ENCODE measurements around the gene UNC119B.
A peak's percentile ranks its signal among the peaks of the same experiment; 100 is the strongest.

Gene UNC119B

GRCh38 chr12:120712610-120713009 lies 2.4 kb downstream of the UNC119B start:
- Histone ChIP-seq H3F3A (ENCODE audit: insufficient read depth, low read length) (no peaks in the 10 kb centered on the region), H3K9me3 (replicated peaks; ENCODE audit: insufficient read depth, low read length) (no peaks in the 10 kb centered on the region), H3K4me3 (ENCODE audit: low read length) (no peak overlapping the region), H3K27me3 (replicated peaks; ENCODE audit: insufficient read depth, low read length) (no peaks in the 10 kb centered on the region), H3K4me1 (ENCODE audit: low read length) (peaks cover 5% of the 10 kb centered on the region; the same call in 1 of the 2 replicates), H3K9ac (ENCODE audit: low read length) (no peak overlapping the region), H3K36me3 (replicated peaks; ENCODE audit: insufficient read depth, low read length) (no peaks in the 10 kb centered on the region), H2AFZ (ENCODE audit: low read length) (no peak overlapping the region), H4K20me1 (ENCODE audit: insufficient read depth, low read length) (no peaks in the 10 kb centered on the region), H3K9me2 (replicated peaks; ENCODE audit: insufficient read depth, low read length) (no peaks in the 10 kb centered on the region), H3K4me2 (ENCODE audit: low read depth, low read length) (no peak overlapping the region), H3K27ac (ENCODE audit: low read length) (no peak overlapping the region), H3K79me2 (ENCODE audit: low read length) (peaks cover 11% of the 10 kb centered on the region)
- DNase-seq, result no peak
- TF ChIP-seq EZH2 (optimal IDR thresholded peaks at IDR 0.05; ENCODE audit: low read depth, low read length) (no peak), EZH2phosphoT487 (IDR thresholded peaks at IDR 0.05; ENCODE audit: low read length) (no peak), CTCF (IDR thresholded peaks at IDR 0.05; ENCODE audit: low read length) (no peak)

- H3K9ac ChIP-seq (ENCODE audit: low read length), result no peak overlapping the region
- no peak overlapping the region for H3K27ac ChIP-seq (ENCODE audit: low read length)
- H3K4me2 ChIP-seq (ENCODE audit: low read depth, low read length), result no peak overlapping the region
- no peaks in the 10 kb centered on the region for H3F3A ChIP-seq (ENCODE audit: insufficient read depth, low read length)
- H3K9me2 ChIP-seq (replicated peaks; ENCODE audit: insufficient read depth, low read length), result no peaks in the 10 kb centered on the region
- H3K9me3 ChIP-seq (replicated peaks; ENCODE audit: insufficient read depth, low read length), result no peaks in the 10 kb centered on the region
- DNase-seq, result peak; percentile 69
- H2AFZ ChIP-seq (ENCODE audit: low read length), result no peak overlapping the region
- H3K27me3 ChIP-seq (replicated peaks; ENCODE audit: insufficient read depth, low read length), result no peaks in the 10 kb centered on the region
- H4K20me1 ChIP-seq (ENCODE audit: insufficient read depth, low read length), result no peaks in the 10 kb centered on the region
- TF ChIP-seq EZH2phosphoT487 (IDR thresholded peaks at IDR 0.05; ENCODE audit: low read length) (no peak), EZH2 (optimal IDR thresholded peaks at IDR 0.05; ENCODE audit: low read depth, low read length) (no peak), CTCF (IDR thresholded peaks at IDR 0.05; ENCODE audit: low read length) (peak; percentile 68)
- peaks cover 5% of the 10 kb centered on the region; the same call in 1 of the 2 replicates for H3K4me1 ChIP-seq (ENCODE audit: low read length)
- H3K4me3 ChIP-seq (ENCODE audit: low read length), result no peak overlapping the region
- peaks cover 11% of the 10 kb centered on the region for H3K79me2 ChIP-seq (ENCODE audit: low read length)
- H3K36me3 ChIP-seq (replicated peaks; ENCODE audit: insufficient read depth, low read length), result no peaks in the 10 kb centered on the region
These were observed 3.7 kb downstream of the UNC119B start for GRCh38 chr12:120713861-120714482.

GRCh38 chr12:120718055-120718454 lies 7.8 kb downstream of the UNC119B start:
- no peaks in the 10 kb centered on the region for H4K20me1 ChIP-seq (ENCODE audit: insufficient read depth, low read length)
- no peaks in the 10 kb centered on the region for H3K36me3 ChIP-seq (replicated peaks; ENCODE audit: insufficient read depth, low read length)
- H3K4me2 ChIP-seq (ENCODE audit: low read depth, low read length), result no peak overlapping the region

More at GRCh38 chr12:120718055-120718454, 7.8 kb downstream of the UNC119B start:
- Histone ChIP-seq H3F3A (ENCODE audit: insufficient read depth, low read length) (no peaks in the 10 kb centered on the region), H3K79me2 (ENCODE audit: low read length) (no peaks in the 10 kb centered on the region), H2AFZ (ENCODE audit: low read length) (no peak overlapping the region), H3K9me3 (replicated peaks; ENCODE audit: insufficient read depth, low read length) (no peaks in the 10 kb centered on the region), H3K4me3 (ENCODE audit: low read length) (no peak overlapping the region), H3K27ac (ENCODE audit: low read length) (no peak overlapping the region), H3K9me2 (replicated peaks; ENCODE audit: insufficient read depth, low read length) (no peaks in the 10 kb centered on the region), H3K27me3 (replicated peaks; ENCODE audit: insufficient read depth, low read length) (no peaks in the 10 kb centered on the region), H3K9ac (ENCODE audit: low read length) (no peak overlapping the region), H3K4me1 (ENCODE audit: low read length) (no peaks in the 10 kb centered on the region)
- TF ChIP-seq EZH2 (optimal IDR thresholded peaks at IDR 0.05; ENCODE audit: low read depth, low read length) (no peak), CTCF (IDR thresholded peaks at IDR 0.05; ENCODE audit: low read length) (no peak), EZH2phosphoT487 (IDR thresholded peaks at IDR 0.05; ENCODE audit: low read length) (no peak)
- DNase-seq, result no peak
